HUES48 (cell line): ENCODE results near the gene EPHA7.

Source experiments
- H3K27ac ChIP-seq: one replicate; pipeline ENCODE4 v1.7.0; 2013; ENCODE audit warnings: low read depth, low read length, inconsistent platforms
- H3K27me3 ChIP-seq: 2 replicates; pipeline ENCODE4 v1.6.1; 2013; ENCODE audit warnings: mild to moderate bottlenecking, low read length; ENCODE audit not compliant: control insufficient read depth, insufficient read depth
- H3K36me3 ChIP-seq: 2 replicates; pipeline ENCODE4 v1.6.1; 2013; ENCODE audit warnings: low read length; ENCODE audit not compliant: control insufficient read depth, insufficient read depth
- H3K4me1 ChIP-seq: 2 replicates; pipeline ENCODE4 v1.6.1; 2013; ENCODE audit warnings: mild to moderate bottlenecking, low read length; ENCODE audit not compliant: control insufficient read depth, insufficient read depth
- H3K4me3 ChIP-seq: 2 replicates; pipeline ENCODE4 v1.5.1; 2013; ENCODE audit warnings: mild to moderate bottlenecking, low read depth, low read length
- H3K9ac ChIP-seq: 2 replicates; pipeline ENCODE4 v1.6.1; 2013; ENCODE audit warnings: mild to moderate bottlenecking, low read depth, low read length, moderate library complexity
- H3K9me3 ChIP-seq: 2 replicates; pipeline ENCODE4 v1.6.1; 2013; ENCODE audit warnings: low read length; ENCODE audit not compliant: control insufficient read depth, insufficient read depth

Gene EPHA7

GRCh38 chr6:93295631-93296030, 123.7 kb downstream of the EPHA7 start:
- Histone ChIP-seq H3K4me1 (peaks cover 2% of the 10 kb centered on the region), H3K27me3 (no peaks in the 10 kb centered on the region), H3K36me3 (no peaks in the 10 kb centered on the region), H3K27ac (no peak overlapping the region), H3K9me3 (no peaks in the 10 kb centered on the region), H3K9ac (no peak overlapping the region), H3K4me3 (no peak overlapping the region)

DNA sequence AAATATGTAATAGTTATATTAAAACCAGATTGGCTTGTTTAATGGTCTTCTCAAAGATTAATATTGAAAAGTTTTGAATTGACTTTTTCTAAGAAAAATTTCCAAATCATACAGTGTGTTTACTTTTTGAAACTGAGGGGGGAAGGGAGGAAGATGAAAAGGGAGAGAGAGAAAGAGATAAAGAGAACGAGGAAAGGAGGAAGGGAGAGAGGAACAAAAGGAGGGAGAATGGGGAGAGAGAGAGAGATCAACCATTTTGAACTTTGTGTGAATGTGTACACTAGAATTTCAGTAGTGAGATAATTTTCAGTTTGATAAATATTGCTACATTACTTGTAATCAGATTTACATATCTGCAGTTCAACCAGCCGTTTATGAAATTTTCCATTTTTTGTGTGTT, 124.5 kb downstream of the EPHA7 start:
- no peaks in the 10 kb centered on the region for H3K9me3 ChIP-seq
- H3K36me3 ChIP-seq = no peaks in the 10 kb centered on the region
- no peaks in the 10 kb centered on the region for H3K4me1 ChIP-seq
- H3K9ac ChIP-seq = no peak overlapping the region
- H3K4me3 ChIP-seq = no peak overlapping the region
- no peaks in the 10 kb centered on the region for H3K27me3 ChIP-seq
- H3K27ac ChIP-seq = no peak overlapping the region

DNA sequence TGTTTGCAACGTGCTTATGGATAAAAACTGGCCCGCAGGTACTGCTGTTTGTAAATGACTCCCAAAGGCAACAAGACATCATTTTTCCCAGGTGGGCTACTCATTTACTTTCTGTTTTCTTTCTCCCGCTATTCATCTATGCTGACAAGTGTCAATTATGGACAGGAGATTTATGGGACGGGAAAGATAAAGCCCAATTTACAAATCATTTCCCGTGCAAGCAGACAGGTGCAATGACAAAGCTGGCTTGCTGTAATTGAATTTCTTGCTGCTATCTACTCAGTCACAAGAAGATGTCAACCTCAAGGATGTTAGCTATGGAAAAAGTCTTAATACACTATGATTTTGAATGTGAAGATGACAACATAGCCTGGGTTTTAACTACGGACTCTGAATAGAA, 125.5 kb downstream of the EPHA7 start:
- no peak overlapping the region for H3K4me3 ChIP-seq
- no peaks in the 10 kb centered on the region for H3K4me1 ChIP-seq

DNA sequence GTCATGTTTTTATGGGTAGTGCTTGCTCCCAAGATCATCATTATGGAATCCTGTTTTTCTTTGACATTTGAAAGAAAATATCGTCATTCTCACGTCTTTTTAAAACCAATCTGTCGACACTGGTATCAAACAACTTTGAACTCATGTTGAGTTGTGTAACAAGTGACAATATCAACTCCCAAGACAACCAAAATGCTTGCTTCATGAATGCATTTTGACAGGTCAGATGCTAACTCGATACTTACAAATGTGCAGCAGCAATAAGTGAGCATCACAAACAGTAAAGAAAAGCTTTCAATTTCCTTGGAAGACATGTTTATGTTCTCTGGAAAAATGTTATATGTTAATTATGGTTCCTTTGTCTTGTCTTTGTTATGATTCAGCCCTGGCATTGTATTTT, 125.9 kb downstream of the EPHA7 start:
- Histone ChIP-seq H3K36me3 (no peaks in the 10 kb centered on the region), H3K27me3 (no peaks in the 10 kb centered on the region), H3K4me3 (no peak overlapping the region), H3K9ac (no peak overlapping the region), H3K4me1 (no peaks in the 10 kb centered on the region), H3K9me3 (no peaks in the 10 kb centered on the region), H3K27ac (no peak overlapping the region)

More for the DNA sequence above, 125.5 kb downstream of the EPHA7 start:
- no peak overlapping the region for H3K9ac ChIP-seq
- H3K36me3 ChIP-seq = no peaks in the 10 kb centered on the region
- no peaks in the 10 kb centered on the region for H3K9me3 ChIP-seq
- no peaks in the 10 kb centered on the region for H3K27me3 ChIP-seq
- H3K27ac ChIP-seq = no peak overlapping the region

- no peak overlapping the region for H3K27ac ChIP-seq
- peaks cover 7% of the 10 kb centered on the region; the same call in 1 of the 2 replicates for H3K4me1 ChIP-seq
- H3K9me3 ChIP-seq = no peaks in the 10 kb centered on the region
- no peak overlapping the region for H3K4me3 ChIP-seq
- no peaks in the 10 kb centered on the region for H3K27me3 ChIP-seq
- H3K36me3 ChIP-seq = no peaks in the 10 kb centered on the region
- H3K9ac ChIP-seq = no peak overlapping the region
These were observed 136.8 kb downstream of the EPHA7 start for GRCh38 chr6:93282521-93283031.

DNA sequence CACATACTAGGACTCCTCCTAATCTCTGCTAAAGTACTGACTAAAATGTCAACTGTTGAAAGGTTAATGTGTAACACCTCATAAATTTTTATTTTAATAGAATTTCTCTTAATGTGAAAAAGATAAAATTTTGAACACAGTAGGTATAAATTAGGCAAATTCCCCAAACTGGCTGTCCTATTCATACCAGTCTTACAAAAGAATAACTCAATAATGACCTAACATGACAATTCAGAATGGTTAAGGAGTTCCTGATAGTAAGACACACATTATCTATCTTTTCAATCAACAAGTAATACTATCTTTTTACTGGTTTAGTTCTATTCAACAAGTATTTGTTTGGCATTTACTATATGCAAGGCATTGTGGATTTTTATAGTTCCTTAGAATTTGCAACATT, 141.1 kb downstream of the EPHA7 start:
- no peak overlapping the region for H3K9ac ChIP-seq
- no peaks in the 10 kb centered on the region for H3K9me3 ChIP-seq
- H3K27me3 ChIP-seq = no peaks in the 10 kb centered on the region
- no peak overlapping the region for H3K27ac ChIP-seq
- H3K4me3 ChIP-seq = no peak overlapping the region
- no peaks in the 10 kb centered on the region for H3K36me3 ChIP-seq
- peaks cover 19% of the 10 kb centered on the region; the same call in 1 of the 2 replicates for H3K4me1 ChIP-seq

DNA sequence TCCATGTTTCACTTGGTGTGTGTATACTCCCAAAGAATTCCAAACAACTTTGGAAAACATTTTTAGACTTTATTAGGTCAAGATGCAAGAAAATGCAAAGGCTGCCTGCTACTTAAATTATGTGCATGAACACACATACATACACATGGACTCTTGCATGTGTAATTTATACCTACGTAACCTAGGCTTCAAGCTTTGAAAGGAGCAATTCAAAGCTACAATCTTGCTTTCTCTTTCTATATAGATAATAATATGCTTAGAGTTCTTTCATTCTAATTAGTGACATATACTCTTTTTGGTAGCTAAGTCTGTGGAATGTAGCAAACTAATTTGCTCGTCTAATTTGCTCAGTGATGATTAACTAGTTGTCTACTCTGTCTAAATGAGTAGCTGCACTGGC, 146.5 kb downstream of the EPHA7 start:
- H3K4me1 ChIP-seq = 0 out of 2 replicates have a peak, but pooled peaks cover 11% of the 10 kb centered on the region
- no peak overlapping the region for H3K27ac ChIP-seq
- no peaks in the 10 kb centered on the region for H3K27me3 ChIP-seq
- H3K4me3 ChIP-seq = no peak overlapping the region
- H3K9me3 ChIP-seq = no peaks in the 10 kb centered on the region
- H3K36me3 ChIP-seq = no peaks in the 10 kb centered on the region
- H3K9ac ChIP-seq = no peak overlapping the region

DNA sequence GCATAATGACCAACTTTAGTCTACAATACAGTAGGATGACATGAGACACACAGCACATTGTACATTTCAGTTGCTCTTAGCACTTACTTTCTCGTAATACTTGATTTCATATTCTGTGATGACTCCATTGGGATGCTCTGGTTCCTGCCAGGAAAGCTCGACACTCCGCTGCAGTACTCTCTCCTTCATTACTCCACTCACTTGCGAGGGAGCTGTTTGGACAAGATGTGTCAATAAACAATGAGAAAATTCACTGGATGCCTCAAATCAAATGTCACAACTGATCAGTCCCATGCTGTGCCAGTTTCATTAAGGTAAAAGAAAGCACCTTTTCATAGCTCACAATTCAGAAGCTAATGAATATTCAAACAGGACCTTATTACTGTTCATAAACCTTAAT, 147.1 kb downstream of the EPHA7 start:
- Histone ChIP-seq H3K27ac (no peak overlapping the region), H3K36me3 (no peaks in the 10 kb centered on the region), H3K4me1 (0 out of 2 replicates have a peak, but pooled peaks cover 11% of the 10 kb centered on the region), H3K9me3 (no peaks in the 10 kb centered on the region), H3K27me3 (no peaks in the 10 kb centered on the region), H3K4me3 (no peak overlapping the region), H3K9ac (no peak overlapping the region)

DNA sequence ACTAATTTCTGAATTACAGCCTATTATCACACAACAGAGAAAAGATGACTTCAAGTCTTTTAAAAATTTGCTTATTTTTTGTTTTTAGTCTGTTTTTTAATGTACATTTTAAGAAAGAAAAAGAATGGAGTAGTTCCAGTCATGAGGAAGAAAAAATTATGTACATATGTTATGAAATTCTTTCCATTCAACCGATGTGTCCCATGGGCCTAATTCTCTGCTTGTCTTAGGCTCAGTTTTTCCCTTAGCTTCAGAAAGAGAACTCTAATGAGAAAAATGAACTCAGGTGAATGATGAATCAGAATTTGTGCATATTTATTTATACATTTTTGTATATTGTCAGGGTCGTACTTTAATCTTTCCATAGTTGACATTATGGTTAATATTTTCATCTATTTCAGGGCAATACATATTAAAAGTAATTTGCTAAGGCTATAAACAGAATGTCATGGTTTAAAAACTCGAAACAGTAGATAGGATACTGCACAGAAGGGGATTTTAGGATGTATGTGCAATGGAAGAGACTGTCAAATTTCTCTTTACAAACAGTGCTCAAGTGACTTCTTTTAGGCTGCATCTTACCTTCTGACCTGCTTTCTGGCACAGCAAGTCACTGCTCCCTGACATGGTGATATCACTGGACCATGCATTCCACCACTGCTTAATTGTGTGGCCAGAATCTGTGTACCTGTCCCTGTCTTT, 153.1 kb downstream of the EPHA7 start:
- no peaks in the 10 kb centered on the region for H3K36me3 ChIP-seq
- no peaks in the 10 kb centered on the region for H3K4me1 ChIP-seq
- no peak overlapping the region for H3K27ac ChIP-seq
- no peak overlapping the region for H3K9ac ChIP-seq
- no peaks in the 10 kb centered on the region for H3K9me3 ChIP-seq
- no peaks in the 10 kb centered on the region for H3K27me3 ChIP-seq
- no peak overlapping the region for H3K4me3 ChIP-seq

DNA sequence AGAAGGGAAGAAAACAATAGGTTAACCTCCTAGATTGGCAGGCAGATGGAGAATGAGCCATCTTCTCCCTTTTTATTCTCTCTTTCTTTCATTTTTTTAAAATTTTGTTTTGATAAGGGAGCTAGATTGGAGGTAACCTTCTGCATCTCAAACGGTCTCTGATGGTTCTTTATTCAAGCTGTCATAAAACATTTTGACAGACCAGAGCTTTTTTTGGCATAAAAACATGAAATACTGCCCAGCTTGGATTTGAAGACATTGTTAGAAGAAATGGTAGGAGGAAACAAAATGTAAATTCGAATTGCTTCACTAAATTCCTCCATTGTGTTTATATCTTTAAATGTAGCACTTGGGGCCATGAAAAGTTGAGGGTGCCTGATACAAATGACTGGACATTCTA, 158.5 kb downstream of the EPHA7 start:
- H3K27me3 ChIP-seq = no peaks in the 10 kb centered on the region
- no peak overlapping the region for H3K4me3 ChIP-seq
- no peaks in the 10 kb centered on the region for H3K9me3 ChIP-seq
- H3K4me1 ChIP-seq = no peaks in the 10 kb centered on the region
- no peaks in the 10 kb centered on the region for H3K36me3 ChIP-seq
- no peak overlapping the region for H3K9ac ChIP-seq
- no peak overlapping the region for H3K27ac ChIP-seq

DNA sequence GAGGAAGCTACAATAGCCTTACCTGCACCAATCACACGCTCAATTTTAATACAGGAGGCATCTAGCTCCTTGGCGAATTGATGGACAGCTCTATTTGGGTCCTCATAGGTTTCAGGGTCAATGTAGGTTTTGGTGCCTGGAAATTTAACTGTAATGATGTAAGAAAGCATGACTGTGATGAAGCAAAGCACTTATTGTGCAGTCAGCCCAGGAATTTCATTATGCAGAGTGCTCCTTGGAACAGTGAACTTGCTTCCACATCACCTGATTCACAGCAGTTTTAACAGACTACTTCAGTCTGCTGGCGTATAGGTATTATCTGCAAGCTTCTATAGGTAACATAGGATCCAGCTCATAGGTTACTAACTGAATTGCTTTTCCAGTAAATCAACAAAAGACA, 160.0 kb downstream of the EPHA7 start:
- Histone ChIP-seq H3K9ac (no peak overlapping the region), H3K4me3 (no peak overlapping the region), H3K27ac (no peak overlapping the region), H3K4me1 (no peaks in the 10 kb centered on the region), H3K36me3 (no peaks in the 10 kb centered on the region), H3K27me3 (no peaks in the 10 kb centered on the region), H3K9me3 (no peaks in the 10 kb centered on the region)
